Measurements from ENCODE around the gene ELOVL1.

DNA sequence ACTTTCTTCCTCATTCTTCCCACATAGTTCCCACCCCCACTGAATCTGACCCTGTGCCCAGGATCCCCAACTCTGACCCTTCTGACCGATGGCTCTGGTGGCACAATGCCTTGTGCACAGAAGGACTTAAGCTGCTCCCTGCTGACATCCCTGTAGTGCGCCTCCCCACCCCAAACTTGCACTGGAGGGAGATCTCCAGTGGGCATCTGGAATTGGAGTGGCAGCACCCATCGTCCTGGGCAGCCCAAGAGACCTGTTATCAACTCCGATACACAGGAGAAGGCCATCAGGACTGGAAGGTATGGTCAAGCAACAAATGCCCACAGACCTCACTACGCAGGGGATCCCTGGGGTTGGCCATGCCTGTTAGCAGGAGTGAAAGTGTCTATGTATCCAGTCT is 21.2 kb downstream of the ELOVL1 start:
- TF ChIP-seq, protein P1, sequence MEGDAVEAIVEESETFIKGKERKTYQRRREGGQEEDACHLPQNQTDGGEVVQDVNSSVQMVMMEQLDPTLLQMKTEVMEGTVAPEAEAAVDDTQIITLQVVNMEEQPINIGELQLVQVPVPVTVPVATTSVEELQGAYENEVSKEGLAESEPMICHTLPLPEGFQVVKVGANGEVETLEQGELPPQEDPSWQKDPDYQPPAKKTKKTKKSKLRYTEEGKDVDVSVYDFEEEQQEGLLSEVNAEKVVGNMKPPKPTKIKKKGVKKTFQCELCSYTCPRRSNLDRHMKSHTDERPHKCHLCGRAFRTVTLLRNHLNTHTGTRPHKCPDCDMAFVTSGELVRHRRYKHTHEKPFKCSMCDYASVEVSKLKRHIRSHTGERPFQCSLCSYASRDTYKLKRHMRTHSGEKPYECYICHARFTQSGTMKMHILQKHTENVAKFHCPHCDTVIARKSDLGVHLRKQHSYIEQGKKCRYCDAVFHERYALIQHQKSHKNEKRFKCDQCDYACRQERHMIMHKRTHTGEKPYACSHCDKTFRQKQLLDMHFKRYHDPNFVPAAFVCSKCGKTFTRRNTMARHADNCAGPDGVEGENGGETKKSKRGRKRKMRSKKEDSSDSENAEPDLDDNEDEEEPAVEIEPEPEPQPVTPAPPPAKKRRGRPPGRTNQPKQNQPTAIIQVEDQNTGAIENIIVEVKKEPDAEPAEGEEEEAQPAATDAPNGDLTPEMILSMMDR (IDR thresholded peaks at IDR 0.05): no peak
- TF ChIP-seq POLR2A (IDR thresholded peaks at IDR 0.05): no peak
